AG04450 (cell line): ENCODE results near the gene THPO. TPM values are rescaled to one million over a fixed set of nuclear protein-coding genes. Genes with fewer than 3 reads are reported as not detected.
A peak's percentile ranks its signal among the peaks of the same experiment; 100 is the strongest.

Experiments
- CTCF ChIA-PET: fragments of 300-600, 350-600 bp; formaldehyde crosslinking; extraction: SDS; loops from one replicate; lab custom pipeline; 2022; ENCODE audit warnings: antibody characterized with exemption, inconsistent platforms; lab: Charles Lee
- POLR2A ChIA-PET: fragments of 350-600 bp; formaldehyde crosslinking; extraction: SDS; loops from one replicate; lab custom pipeline; 2021; ENCODE audit warnings: antibody characterized with exemption, inconsistent platforms; lab: Yijun Ruan, JAX
- DNase-seq: peaks from one replicate; pipeline ENCODE4 v3.0.0-alpha.2; 2011; ENCODE audit warnings: low read depth, low spot score
- H3K27ac ChIP-seq: one replicate; pipeline ENCODE4 v1.5.1; 2012; ENCODE audit warnings: low read depth, low read length, control low read depth
- H3K27me3 ChIP-seq: one replicate; pipeline ENCODE4 v1.6.0; 2012; ENCODE audit warnings: low read length; ENCODE audit not compliant: control insufficient read depth, insufficient read depth
- H3K4me3 ChIP-seq: 2 replicates; pipeline ENCODE4 v1.5.1; 2011; ENCODE audit warnings: mild to moderate bottlenecking, low read depth, low read length, control low read depth
- H3K9me3 ChIP-seq: 2 replicates; pipeline ENCODE4 v1.5.1; 2012; ENCODE audit warnings: low read length; ENCODE audit not compliant: control insufficient read depth, insufficient read depth
- polyA plus RNA-seq: library from polyadenylated mRNA; depleted of rRNA; stranded (reverse); fragments of >200 nt; gene quantifications from 2 replicates; pipeline ENCODE4 v1.2.3, GENCODE V29; 2011
- TF ChIP-seq, protein P1 (sequence below): IDR thresholded peaks from 2 replicates; pipeline ENCODE4 v1.5.1; 2011; ENCODE audit warnings: low read depth, low read length, control low read depth, inconsistent platforms

The THPO gene
- polyA plus RNA-seq, 1 experiment: not detected

DNA sequence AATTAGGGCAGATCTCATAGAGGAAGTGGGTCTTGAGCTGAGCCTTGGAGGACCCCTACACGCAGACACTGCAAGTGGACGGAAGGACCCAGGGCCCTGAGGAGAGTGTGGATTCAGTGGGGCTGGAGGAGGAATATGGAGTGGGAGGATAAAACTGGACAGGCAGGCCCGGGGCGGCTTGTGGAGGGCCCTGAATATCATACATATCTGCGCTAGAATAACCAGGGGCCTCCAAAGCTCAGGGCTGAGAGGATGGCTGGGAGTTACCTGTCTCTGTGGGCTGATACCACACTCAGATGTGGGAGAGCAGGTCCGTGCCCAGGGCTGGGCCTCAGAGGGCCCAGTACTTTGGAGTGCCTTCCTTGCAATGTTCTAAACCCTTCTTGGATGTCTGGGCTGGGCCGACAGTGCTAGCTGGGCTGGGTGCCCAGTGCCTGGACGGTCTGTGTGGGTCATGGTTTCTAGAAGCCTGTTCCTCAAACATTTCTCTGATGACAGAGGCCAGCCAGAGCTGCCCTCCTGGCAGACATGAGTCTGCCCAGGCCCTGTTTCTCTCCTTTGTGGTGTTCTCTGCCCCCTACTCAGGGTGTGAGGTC lies 31.4 kb upstream of the THPO start:
- TF ChIP-seq, protein P1, sequence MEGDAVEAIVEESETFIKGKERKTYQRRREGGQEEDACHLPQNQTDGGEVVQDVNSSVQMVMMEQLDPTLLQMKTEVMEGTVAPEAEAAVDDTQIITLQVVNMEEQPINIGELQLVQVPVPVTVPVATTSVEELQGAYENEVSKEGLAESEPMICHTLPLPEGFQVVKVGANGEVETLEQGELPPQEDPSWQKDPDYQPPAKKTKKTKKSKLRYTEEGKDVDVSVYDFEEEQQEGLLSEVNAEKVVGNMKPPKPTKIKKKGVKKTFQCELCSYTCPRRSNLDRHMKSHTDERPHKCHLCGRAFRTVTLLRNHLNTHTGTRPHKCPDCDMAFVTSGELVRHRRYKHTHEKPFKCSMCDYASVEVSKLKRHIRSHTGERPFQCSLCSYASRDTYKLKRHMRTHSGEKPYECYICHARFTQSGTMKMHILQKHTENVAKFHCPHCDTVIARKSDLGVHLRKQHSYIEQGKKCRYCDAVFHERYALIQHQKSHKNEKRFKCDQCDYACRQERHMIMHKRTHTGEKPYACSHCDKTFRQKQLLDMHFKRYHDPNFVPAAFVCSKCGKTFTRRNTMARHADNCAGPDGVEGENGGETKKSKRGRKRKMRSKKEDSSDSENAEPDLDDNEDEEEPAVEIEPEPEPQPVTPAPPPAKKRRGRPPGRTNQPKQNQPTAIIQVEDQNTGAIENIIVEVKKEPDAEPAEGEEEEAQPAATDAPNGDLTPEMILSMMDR: no peak
- no peak for DNase-seq
- Histone ChIP-seq H3K9me3 (no peaks in the 10 kb centered on the region), H3K4me3 (no peak overlapping the region), H3K27me3 (peaks cover 23% of the 10 kb centered on the region), H3K27ac (no peak overlapping the region)
- POLR2A ChIA-PET: no interaction called here
- CTCF ChIA-PET: interaction anchor here (0.5 to 0.7 kb wide), 2 partner anchors 123 to 340 kb away, joined by 3 to 4 read pairs; no protein-coding TSS in a partner anchor

DNA sequence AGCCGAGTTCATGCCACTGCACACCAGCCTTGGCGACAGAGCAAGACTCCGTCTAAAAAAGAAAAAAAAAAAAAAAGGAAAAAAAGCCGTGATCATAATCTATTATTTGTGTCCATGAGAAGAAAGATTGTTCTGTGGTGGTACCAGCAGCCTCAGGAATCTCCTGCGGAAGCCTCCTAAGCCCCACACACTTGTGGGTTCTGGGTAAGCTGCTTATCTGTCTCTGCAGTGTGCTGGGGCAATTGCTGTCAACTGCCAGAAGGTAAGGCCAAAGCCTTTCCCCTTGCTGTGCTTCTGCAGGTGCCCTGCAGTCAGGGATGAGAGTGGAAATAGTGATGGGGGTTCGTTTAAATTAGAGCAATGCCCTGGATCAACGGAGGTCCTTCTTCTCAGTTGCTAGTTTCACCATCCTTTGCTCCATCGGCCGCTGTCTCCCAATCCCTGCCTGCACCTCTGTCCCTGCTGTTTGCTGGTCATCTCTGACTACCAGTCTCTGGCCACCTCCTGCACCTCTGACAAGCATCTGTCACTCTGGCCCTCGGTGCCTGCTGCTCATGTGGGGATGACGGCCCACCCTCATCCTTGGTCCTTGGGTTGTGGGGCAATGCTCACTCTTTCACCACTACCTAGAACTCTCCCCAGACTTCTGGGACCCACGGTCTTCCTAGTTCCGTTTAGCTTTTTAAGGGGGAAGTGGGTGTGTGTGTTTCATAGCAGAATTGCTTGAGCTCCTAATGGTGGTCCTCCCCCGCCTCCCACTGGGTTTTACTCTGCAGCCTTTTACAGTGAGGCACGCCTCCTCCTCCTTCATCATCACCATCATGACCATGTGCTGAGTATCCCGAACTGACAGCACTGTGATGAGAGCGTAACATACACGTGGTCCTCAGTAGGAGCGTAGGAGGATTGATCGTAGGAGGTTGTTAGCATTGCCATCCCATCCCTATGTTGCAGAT lies 27.3 kb upstream of the THPO start:
- H3K4me3 ChIP-seq: no peak overlapping the region
- ChIA-PET POLR2A (no interaction called here), CTCF (interaction anchor here (2.1 kb wide), 1 partner anchor 34 kb away, joined by 14 read pairs; no protein-coding TSS in a partner anchor)
- H3K27me3 ChIP-seq: peaks cover 26% of the 10 kb centered on the region
- H3K27ac ChIP-seq: no peak overlapping the region
- DNase-seq: no peak
- no peaks in the 10 kb centered on the region for H3K9me3 ChIP-seq
- TF ChIP-seq, protein P1: no peak

DNA sequence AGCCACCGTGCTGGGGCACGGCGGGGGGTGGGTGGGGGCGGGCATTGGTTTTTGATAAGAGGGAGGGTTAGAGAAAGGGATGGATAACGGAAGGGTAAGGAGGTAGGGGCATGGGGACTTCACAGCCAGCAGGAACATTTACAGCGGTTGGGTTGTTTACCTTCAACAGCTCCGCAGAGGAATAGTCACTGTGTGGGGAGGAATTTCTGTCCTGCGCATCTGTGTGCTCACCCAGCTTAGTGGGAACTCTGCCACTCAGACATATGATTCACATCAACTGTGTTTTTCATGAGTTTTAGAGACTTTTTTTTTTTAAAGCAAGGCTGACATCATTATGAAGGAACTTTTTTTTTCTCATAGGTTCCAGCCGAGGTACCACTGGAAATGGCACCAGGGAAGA lies 21.4 kb upstream of the THPO start:
- CTCF ChIA-PET: interaction anchor here (0.7 to 1.2 kb wide), 2 partner anchors 28 to 378 kb away, joined by 4 to 5 read pairs; no protein-coding TSS in a partner anchor
- peaks cover 23% of the 10 kb centered on the region for H3K27me3 ChIP-seq
- POLR2A ChIA-PET: interaction anchor here (0.7 kb wide), 1 partner anchor 27 kb away, joined by 3 read pairs; no protein-coding TSS in a partner anchor
- DNase-seq: peak; percentile 88
- no peak overlapping the region for H3K4me3 ChIP-seq
- TF ChIP-seq, protein P1: no peak
- no peaks in the 10 kb centered on the region; the same call in 1 of the 2 replicates for H3K9me3 ChIP-seq
- no peak overlapping the region for H3K27ac ChIP-seq

DNA sequence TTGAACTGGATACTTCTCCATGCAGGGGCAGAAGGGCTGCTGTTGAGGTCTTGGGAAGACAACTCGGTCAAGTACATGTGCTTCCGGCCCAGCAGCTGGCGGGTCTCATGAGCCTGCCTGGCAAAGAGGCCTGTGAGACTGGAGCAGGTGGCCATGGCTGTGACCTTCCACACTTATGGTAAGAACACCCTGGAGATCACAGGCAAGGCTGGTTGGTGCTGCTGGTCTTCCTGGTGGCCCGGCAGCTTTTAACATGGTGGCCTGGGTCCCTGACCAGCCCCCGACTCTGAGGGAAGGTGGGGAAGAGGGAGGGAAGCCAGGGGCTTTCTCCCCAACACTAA lies 17.3 kb upstream of the THPO start:
- H3K27me3 ChIP-seq: peaks cover 28% of the 10 kb centered on the region
- H3K27ac ChIP-seq: no peak overlapping the region
- no peak overlapping the region for H3K4me3 ChIP-seq
- H3K9me3 ChIP-seq: no peaks in the 10 kb centered on the region; the same call in 1 of the 2 replicates
- DNase-seq: no peak
- ChIA-PET POLR2A (no interaction called here), CTCF (interaction anchor here (0.7 to 1.3 kb wide), 2 partner anchors 117 to 118 kb away, joined by 3 to 4 read pairs; no protein-coding TSS in a partner anchor)
- TF ChIP-seq, protein P1: no peak
